Omental fat pad (tissue), 4 donors: ENCODE results near the gene C11orf24. TPM values are rescaled to one million over a fixed set of nuclear protein-coding genes. Genes with fewer than 3 reads are reported as not detected.

Experiments
- ATAC-seq: fragments of 150-250 bp; one replicate; pipeline ENCODE4 v1.9.1; 2016; ENCODE audit warnings: mild to moderate bottlenecking, moderate library complexity; ENCODE audit not compliant: low FRiP score
- DNase-seq: peaks from one replicate; pipeline ENCODE4 v3.0.0-alpha.2; 2019; ENCODE audit warnings: low spot score
- total RNA-seq, 4 donors: library from RNA; depleted of rRNA; stranded (reverse); fragments of >200 nt; gene quantifications; one replicate each; pipeline ENCODE4 v1.1.0, GENCODE V29; 2016
- TF ChIP-seq, protein P1 (sequence below), 3 donors: fragments of 450-650 bp; IDR thresholded peaks; one replicate each; pipeline ENCODE4 v1.5.1; 2016 to 2017; ENCODE audit warnings: antibody characterized with exemption in 3 of 3, mild to moderate bottlenecking in 3 of 3, moderate library complexity in 2 of 3

The C11orf24 gene
- total RNA-seq, 4 donors from 2014 or later = 16.4 to 31.2 (median 23.8) TPM

GRCh38 chr11:68276861-68277260 is 5.1 kb upstream of the C11orf24 start:
- ATAC-seq (no peak), DNase-seq (no peak)
- TF ChIP-seq, protein P1, sequence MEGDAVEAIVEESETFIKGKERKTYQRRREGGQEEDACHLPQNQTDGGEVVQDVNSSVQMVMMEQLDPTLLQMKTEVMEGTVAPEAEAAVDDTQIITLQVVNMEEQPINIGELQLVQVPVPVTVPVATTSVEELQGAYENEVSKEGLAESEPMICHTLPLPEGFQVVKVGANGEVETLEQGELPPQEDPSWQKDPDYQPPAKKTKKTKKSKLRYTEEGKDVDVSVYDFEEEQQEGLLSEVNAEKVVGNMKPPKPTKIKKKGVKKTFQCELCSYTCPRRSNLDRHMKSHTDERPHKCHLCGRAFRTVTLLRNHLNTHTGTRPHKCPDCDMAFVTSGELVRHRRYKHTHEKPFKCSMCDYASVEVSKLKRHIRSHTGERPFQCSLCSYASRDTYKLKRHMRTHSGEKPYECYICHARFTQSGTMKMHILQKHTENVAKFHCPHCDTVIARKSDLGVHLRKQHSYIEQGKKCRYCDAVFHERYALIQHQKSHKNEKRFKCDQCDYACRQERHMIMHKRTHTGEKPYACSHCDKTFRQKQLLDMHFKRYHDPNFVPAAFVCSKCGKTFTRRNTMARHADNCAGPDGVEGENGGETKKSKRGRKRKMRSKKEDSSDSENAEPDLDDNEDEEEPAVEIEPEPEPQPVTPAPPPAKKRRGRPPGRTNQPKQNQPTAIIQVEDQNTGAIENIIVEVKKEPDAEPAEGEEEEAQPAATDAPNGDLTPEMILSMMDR (IDR thresholded peaks at IDR 0.05) = no peak

DNA sequence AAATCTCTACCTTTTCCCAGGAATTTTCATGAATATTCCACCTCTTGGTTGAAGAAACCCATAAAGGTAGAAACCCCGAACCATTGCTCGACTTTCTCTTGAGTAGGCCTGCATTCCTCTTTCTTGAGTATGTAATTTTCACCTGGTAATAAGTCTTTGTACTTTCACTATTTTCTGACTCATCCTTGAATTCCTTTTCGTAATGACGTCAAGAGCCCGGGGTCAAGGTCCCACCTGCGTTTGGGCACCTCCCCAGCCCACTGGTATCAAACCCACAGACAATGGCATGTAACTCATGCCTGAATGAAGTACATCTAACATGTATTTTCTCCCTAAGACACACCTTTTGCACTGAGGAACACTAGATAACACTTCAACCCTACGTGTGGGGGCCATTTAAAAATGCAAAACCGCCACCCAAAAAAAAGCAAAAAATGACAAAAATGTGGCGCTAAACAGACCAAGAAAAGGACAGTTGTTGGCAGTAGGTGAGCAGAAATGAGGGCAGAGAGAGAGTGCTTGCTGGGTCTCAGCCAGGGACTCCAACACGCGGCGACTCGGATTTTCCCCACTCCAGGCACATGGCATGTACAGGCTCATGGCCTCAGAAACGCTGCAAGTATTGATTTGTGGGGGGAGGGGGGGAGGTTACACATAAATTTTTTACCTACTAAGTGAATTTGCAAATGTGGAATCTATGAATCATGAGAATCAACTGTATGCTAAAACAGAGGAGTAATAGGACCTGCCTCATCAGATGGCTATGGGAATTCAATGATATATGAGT is 4.1 kb upstream of the C11orf24 start:
- TF ChIP-seq, protein P1 (IDR thresholded peaks at IDR 0.05) = no peak
- DNase-seq (no peak), ATAC-seq (no peak)

- TF ChIP-seq, protein P1 (IDR thresholded peaks at IDR 0.05) = no peak
- no peak for ATAC-seq
- no peak for DNase-seq
Measured at GRCh38 chr11:68274306-68274705, 2.5 kb upstream of the C11orf24 start.

- ATAC-seq = no peak
Measured at GRCh38 chr11:68273026-68273738, 1.4 kb upstream of the C11orf24 start.

DNA sequence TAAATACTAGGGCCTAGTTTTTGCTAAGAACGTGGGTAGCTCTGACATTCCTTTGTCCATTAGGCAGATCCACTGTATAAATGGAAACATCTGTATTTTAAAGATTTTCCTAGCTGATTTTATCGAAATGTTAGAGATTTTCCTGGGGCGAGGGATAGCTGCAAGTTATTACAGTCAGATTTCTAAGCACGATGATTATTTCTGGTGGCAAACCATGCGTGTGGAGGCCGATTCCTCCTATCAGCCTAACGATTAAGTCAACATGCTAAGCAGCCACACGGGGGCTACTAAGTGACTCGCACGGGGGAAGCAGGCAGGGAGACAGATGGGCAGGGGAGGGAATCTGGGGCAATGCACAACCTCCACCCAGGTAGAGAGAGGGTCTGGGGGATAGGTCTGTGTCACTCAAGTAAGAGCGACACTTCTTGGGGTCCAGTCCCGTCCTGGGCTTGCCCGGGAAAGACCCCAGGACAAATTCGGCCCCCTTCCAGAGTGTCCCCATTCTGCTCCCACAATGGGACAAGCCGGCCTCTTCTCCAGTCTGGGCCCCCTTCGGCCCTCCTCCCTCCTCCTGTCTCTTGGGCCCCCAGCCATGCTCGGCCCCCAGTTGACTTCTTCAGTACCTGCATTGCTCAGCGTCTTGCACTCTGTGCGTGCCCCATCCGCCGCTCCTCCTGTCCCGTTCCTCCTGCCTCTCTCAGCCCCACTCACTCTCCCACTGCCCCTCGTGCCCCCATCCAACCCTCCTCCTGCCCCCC is 571 bp downstream of the C11orf24 start:
- ATAC-seq (peak; percentile 46), DNase-seq (no peak)
- TF ChIP-seq, protein P1 (IDR thresholded peaks at IDR 0.05) = no peak

More at GRCh38 chr11:68273026-68273738, 1.4 kb upstream of the C11orf24 start:
- DNase-seq = no peak
- TF ChIP-seq, protein P1 (IDR thresholded peaks at IDR 0.05) = no peak

GRCh38 chr11:68270196-68271022 is 1.4 kb downstream of the C11orf24 start:
- ATAC-seq (no peak), DNase-seq (no peak)
- TF ChIP-seq, protein P1 (IDR thresholded peaks at IDR 0.05) = no peak
